Measurements from ENCODE around the gene PLA2G4E. TPM values are rescaled to one million over a fixed set of nuclear protein-coding genes. Genes with fewer than 3 reads are reported as not detected.

The PLA2G4E gene
- total and polyA plus RNA-seq, 2 donors (not counting 1 experiment from before 2014, with no cell fraction given), result not detected

DNA sequence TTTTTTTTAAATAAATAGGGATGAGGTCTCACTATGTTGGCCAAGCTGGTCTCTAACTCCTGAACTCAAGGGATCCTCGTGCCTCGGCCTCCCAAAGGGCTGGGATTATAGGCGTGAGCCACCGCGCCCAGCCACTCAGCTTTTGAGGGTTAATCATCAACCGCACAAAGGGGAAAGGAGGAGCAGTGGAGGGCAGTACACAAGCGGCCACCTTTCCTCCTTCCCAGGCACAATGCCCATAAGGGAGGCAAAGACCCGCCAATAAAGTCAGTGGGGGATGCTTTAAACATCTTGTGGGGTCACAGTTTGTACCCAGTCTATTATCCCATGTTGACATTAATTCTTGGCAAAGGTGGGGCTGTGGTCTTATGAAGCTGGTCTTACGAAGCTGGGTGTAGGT is 80.9 kb downstream of the PLA2G4E start:
- Histone ChIP-seq H3K27me3 (ENCODE audit: control insufficient read depth, insufficient read depth, low read length) (no peaks in the 10 kb centered on the region), H3K36me3 (ENCODE audit: control insufficient read depth, insufficient read depth, low read length) (peaks cover 6% of the 10 kb centered on the region), H2AFZ (ENCODE audit: low read length) (no peak overlapping the region), H3K79me2 (ENCODE audit: control insufficient read depth, insufficient read depth, low read length) (peaks cover 11% of the 10 kb centered on the region), H3K27ac (ENCODE audit: insufficient read depth, low read length) (peak overlapping the region; percentile 43), H3K4me3 (replicated peaks in 1 of 4; ENCODE audit: control extremely low read depth in 1 of 4, insufficient read depth in 1 of 4, low read depth in 3 of 4, low read length in 4 of 4) (no peak overlapping the region), H3K9ac (ENCODE audit: insufficient read depth, low read length) (no peak overlapping the region), H3K4me1 (ENCODE audit: control insufficient read depth, extremely low read depth, insufficient read depth, low read length) (peaks cover 34% of the 10 kb centered on the region), H4K20me1 (ENCODE audit: control insufficient read depth, extremely low read depth, insufficient read depth, low read length) (no peaks in the 10 kb centered on the region), H3K9me3 (ENCODE audit: control insufficient read depth, insufficient read depth, low read depth, low read length) (no peaks in the 10 kb centered on the region), H3K4me2 (ENCODE audit: extremely low read depth, insufficient read depth, low read length) (peak overlapping the region; percentile 7)
- TF ChIP-seq CTCF (conservative IDR thresholded peaks at IDR 0.05 in 1 of 2, IDR thresholded peaks at IDR 0.05 in 1 of 2; ENCODE audit: low read depth in 1 of 2, low read length in 2 of 2), result no peak
- TF ChIP-seq EZH2 (IDR thresholded peaks at IDR 0.05; ENCODE audit: low read length, missing control alignments), result no peak
- no peak for DNase-seq (ENCODE audit: low read depth in 2 of 2)

- Histone ChIP-seq H4K20me1 (ENCODE audit: control insufficient read depth, extremely low read depth, insufficient read depth, low read length) (no peaks in the 10 kb centered on the region), H3K27me3 (ENCODE audit: control insufficient read depth, insufficient read depth, low read length) (no peaks in the 10 kb centered on the region), H3K36me3 (ENCODE audit: control insufficient read depth, insufficient read depth, low read length) (peaks cover 6% of the 10 kb centered on the region), H2AFZ (ENCODE audit: low read length) (no peak overlapping the region), H3K27ac (ENCODE audit: insufficient read depth, low read length) (no peak overlapping the region), H3K79me2 (ENCODE audit: control insufficient read depth, insufficient read depth, low read length) (peaks cover 7% of the 10 kb centered on the region), H3K4me1 (ENCODE audit: control insufficient read depth, extremely low read depth, insufficient read depth, low read length) (peaks cover 17% of the 10 kb centered on the region), H3K4me2 (ENCODE audit: extremely low read depth, insufficient read depth, low read length) (no peak overlapping the region), H3K9me3 (ENCODE audit: control insufficient read depth, insufficient read depth, low read depth, low read length) (no peaks in the 10 kb centered on the region), H3K4me3 (replicated peaks in 1 of 4; ENCODE audit: control extremely low read depth in 1 of 4, insufficient read depth in 1 of 4, low read depth in 3 of 4, low read length in 4 of 4) (no peak overlapping the region), H3K9ac (ENCODE audit: insufficient read depth, low read length) (no peak overlapping the region)
- TF ChIP-seq CTCF (conservative IDR thresholded peaks at IDR 0.05 in 1 of 2, IDR thresholded peaks at IDR 0.05 in 1 of 2; ENCODE audit: low read depth in 1 of 2, low read length in 2 of 2), result no peak
- no peak for DNase-seq (ENCODE audit: low read depth in 2 of 2)
Measured at GRCh38 chr15:41937568-41937923, 83.3 kb downstream of the PLA2G4E start.

DNA sequence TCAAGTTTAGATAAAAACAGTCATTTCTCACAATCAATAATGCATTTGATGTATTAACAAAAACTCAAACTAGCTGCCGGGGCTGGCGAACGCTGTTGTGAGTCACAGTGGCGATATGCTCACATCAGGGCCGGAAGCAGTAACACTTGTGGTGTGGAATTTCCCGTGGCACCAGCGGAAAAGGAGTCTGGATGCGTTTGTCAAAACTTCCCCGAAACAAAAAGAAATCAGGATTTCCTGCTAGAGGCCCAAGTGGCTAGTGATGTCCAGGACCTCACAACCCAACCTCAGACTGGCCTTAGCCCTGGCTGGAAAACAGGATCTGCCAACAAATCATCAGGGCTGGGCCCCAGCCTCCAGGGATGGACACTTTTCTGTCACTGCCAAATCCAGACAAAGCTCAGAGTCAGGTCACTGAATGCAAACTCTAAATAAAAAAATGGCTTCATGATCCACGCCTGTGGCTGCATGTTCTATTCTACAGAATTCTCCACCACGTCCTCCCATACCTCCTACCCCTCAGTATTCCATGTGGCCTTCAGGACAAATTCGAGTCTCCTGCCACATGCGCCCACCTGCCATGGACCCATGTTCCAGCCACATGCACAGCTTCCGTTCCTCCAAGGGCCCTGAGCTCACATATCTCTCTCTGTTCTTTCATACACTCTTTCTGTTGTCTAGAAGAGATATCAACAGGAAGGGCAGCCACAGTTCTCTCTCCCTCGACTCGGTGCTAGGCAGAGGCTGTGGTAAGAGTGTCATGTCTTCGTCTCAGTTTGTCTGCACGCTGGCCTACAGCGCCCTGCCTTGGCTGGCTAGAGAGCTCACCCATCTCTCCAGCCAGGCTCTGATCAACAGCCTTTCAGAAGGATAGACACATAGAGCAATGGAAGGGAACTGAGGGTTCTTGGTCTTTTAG is 83.9 kb downstream of the PLA2G4E start:
- H2AFZ ChIP-seq (ENCODE audit: low read length), result no peak overlapping the region
- no peak overlapping the region for H3K27ac ChIP-seq (ENCODE audit: insufficient read depth, low read length)
- H3K27me3 ChIP-seq (ENCODE audit: control insufficient read depth, insufficient read depth, low read length), result no peaks in the 10 kb centered on the region
- TF ChIP-seq EZH2 (IDR thresholded peaks at IDR 0.05; ENCODE audit: low read length, missing control alignments), result no peak
- no peak for TF ChIP-seq CTCF (conservative IDR thresholded peaks at IDR 0.05 in 1 of 2, IDR thresholded peaks at IDR 0.05 in 1 of 2; ENCODE audit: low read depth in 1 of 2, low read length in 2 of 2)
- peaks cover 16% of the 10 kb centered on the region for H3K4me1 ChIP-seq (ENCODE audit: control insufficient read depth, extremely low read depth, insufficient read depth, low read length)
- peak in 1 of 2 donors; percentile 81 for DNase-seq (ENCODE audit: low read depth in 2 of 2)
- H3K36me3 ChIP-seq (ENCODE audit: control insufficient read depth, insufficient read depth, low read length), result peaks cover 6% of the 10 kb centered on the region
- H3K79me2 ChIP-seq (ENCODE audit: control insufficient read depth, insufficient read depth, low read length), result peaks cover 9% of the 10 kb centered on the region
- H3K4me3 ChIP-seq (replicated peaks in 1 of 4; ENCODE audit: control extremely low read depth in 1 of 4, insufficient read depth in 1 of 4, low read depth in 3 of 4, low read length in 4 of 4), result no peak overlapping the region
- no peaks in the 10 kb centered on the region for H4K20me1 ChIP-seq (ENCODE audit: control insufficient read depth, extremely low read depth, insufficient read depth, low read length)
- no peaks in the 10 kb centered on the region for H3K9me3 ChIP-seq (ENCODE audit: control insufficient read depth, insufficient read depth, low read depth, low read length)
- no peak overlapping the region for H3K9ac ChIP-seq (ENCODE audit: insufficient read depth, low read length)
- no peak overlapping the region for H3K4me2 ChIP-seq (ENCODE audit: extremely low read depth, insufficient read depth, low read length)

Data from fibroblast of lung (primary cell).